ENCODE measurements around the gene TRPM3. TPM values are rescaled to one million over a fixed set of nuclear protein-coding genes. Genes with fewer than 3 reads are reported as not detected.

Gene TRPM3
- total and polyA plus RNA-seq, 9 of the 15 experiments (the other 6 are each of a cell fraction or from before 2014, with no cell fraction given): 0.04 TPM; not detected in 8

DNA sequence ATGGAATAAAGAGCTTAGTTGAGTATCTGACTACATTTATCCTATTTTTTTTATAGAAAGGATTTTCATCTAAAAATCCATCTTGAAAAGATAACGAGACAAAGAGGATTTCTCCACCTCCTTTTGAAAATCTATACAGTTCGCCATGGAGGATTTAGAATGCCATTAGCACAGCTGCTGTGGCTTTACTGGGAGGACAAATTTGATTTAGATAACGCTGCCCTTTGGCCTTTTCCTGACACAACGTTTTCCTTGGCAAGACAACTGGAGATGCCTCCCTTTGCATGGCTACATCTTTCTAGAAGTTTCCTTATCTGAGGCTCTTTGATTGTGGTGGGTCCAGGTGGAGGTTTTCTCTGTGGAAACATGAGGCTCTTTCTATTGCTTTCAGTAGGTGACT lies 560.3 kb downstream of the TRPM3 start (continued):
- no peak for TF ChIP-seq PBX2 (CRISPR knock-in tag; IDR thresholded peaks at IDR 0.05; ENCODE audit: low read depth)
- no peak for TF ChIP-seq PBX2 (tag; conservative IDR thresholded peaks at IDR 0.05; ENCODE audit: low read depth)
- TF ChIP-seq ZNF143 (CRISPR knock-in tag; IDR thresholded peaks at IDR 0.05): no peak
- no peak for TF ChIP-seq MEIS2 (IDR thresholded peaks at IDR 0.05; ENCODE audit: partially characterized antibody)
- no peak for TF ChIP-seq ZNF830 (CRISPR knock-in tag; IDR thresholded peaks at IDR 0.05)
- TF ChIP-seq ZNF75A (CRISPR knock-in tag; IDR thresholded peaks at IDR 0.05): no peak
- TF ChIP-seq, protein P1, sequence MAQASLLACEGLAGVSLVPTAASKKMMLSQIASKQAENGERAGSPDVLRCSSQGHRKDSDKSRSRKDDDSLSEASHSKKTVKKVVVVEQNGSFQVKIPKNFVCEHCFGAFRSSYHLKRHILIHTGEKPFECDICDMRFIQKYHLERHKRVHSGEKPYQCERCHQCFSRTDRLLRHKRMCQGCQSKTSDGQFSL (CRISPR knock-in tag; IDR thresholded peaks at IDR 0.05): no peak
- TF ChIP-seq, protein P1 (tag; IDR thresholded peaks at IDR 0.05): no peak
- TF ChIP-seq CSDE1 (IDR thresholded peaks at IDR 0.05): no peak
- TF ChIP-seq NONO (IDR thresholded peaks at IDR 0.05; ENCODE audit: low read depth in 2 of 2, low read length in 1 of 2): no peak

Data from K562 (cell line).